NCI-H1436 treated with DMSO at 0.1 percent for 48 hours (cell line): ENCODE measurements around the gene SEC22A.

ENCODE experiments used
- DNase-seq: peaks from one replicate; lab custom pipeline; 2025; lab: John Stamatoyannopoulos, UW

Gene SEC22A

GRCh38 chr3:123263941-123264340 lies 62.2 kb downstream of the SEC22A start:
- DNase-seq, result no peak

DNA sequence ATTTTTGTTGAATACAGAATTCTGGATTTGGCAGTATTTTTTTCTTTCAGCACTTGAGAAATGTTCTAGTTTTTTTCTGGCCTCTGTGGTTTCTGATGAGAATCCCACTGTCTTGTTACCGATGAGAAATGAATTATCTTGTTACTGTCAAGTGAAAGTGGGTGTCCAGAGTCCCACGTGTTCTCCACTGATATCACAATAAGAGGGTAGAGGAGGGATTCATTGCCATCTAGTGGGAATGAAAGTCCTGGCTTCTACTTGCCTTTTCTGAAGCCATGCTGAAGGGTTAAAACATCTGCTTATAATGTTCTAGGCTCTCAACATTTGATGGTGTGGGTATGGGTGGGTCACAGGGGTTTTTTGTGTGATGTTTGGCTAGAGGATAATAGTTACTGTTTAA lies 66.1 kb downstream of the SEC22A start:
- DNase-seq, result no peak

GRCh38 chr3:123270818-123271217 lies 69.1 kb downstream of the SEC22A start:
- no peak for DNase-seq

DNA sequence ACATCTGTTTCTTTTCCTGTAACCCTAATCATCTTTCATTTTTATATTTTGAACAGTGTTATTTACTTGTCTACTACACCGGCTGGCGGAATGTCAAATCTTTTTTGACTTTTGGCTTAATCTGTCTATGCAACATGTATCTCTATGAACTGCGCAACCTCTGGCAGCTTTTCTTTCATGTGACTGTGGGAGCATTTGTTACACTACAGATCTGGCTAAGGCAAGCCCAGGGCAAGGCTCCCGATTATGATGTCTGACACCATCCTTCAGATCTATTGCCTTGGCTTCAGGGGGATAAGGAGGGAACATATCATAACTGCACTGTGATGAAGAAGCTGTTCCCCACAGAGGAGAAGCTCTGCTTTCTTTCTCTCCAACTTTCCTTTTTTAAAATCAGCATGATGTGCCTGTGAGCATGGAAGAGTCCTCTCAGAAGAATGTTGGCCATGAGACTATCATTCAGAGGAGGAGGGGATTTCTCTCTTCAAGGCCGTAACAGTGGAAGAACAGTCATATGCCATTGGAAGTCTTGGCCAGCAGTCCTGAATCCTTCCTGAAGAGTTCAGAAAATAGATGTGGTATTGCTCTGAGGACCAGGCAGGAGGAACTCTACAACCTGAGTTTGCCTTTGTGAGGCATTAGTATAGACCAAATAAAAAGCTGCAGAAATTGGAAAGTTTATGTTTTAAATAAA lies 69.9 kb downstream of the SEC22A start:
- DNase-seq, result no peak

DNA sequence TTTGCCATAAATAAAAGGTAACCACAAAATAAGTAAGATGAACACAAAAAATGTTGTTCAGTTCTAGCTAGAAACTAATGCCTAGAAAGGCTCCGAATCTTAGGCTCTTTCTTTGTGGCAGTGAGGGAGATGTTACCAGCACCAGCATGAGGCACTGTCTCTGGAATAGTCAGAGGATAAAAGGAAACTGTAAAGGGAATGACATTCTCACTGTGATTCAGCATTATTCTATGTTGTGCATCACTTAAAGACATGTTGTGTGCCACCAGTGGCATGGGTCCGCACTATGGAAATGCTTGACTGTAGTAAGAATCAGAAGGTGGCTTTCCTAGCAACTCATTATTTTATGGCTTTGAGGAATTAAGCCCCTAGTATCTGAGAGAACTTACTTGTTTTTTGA lies 70.8 kb downstream of the SEC22A start:
- no peak for DNase-seq

- DNase-seq, result no peak
These were observed 73.9 kb downstream of the SEC22A start for GRCh38 chr3:123275691-123276090.

DNA sequence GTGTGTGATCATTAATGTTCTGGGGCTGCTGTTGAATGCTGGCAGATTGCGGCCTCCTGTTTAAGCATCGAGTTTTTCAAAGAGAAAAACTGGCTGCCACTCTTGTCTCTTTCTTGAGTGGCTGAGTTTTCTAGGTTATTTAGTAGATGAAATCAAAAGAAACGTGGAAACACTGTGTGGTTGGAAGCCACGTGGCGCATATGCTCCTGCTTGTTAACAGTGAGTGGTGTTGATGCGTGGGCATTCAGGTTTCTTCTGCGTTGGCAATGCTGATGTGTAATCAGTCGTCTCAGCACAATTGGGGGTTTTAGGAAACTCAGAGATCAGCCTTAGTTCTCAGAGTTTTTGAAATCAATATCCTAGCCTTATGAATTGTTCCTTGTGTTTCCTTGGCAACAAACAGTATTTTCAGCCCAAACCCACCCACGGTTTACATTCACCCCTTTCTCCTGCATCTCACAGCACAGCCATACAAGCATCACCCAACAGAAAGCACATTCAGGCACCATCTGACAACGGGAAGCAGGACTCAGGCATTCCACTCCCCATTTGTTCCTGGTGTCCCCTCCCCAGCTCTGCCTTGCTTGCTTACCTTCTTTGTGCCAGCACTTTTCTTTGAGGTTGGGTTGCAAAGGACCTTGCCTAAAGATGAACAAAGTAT lies 74.7 kb downstream of the SEC22A start:
- DNase-seq, result no peak

GRCh38 chr3:123277106-123277505 lies 75.4 kb downstream of the SEC22A start:
- no peak for DNase-seq

DNA sequence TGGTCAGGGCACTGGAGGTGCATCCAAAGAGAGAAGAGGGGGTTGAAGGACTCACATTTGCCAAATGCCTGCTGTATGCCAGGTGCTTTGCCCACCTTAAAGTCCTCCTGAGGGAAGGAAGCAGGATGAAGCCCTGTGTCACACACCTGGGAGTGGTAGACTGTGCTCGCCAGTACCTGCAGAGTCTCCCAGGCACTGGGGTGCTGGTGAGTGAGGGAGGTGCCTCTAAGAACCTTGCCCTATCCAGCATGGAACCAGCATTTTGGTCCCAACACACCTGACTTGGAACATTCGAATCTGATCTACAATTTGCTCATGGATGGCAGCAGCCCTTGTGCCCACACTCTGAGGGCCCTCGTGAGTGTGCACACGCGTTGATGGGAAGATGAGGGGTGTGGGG lies 76.7 kb downstream of the SEC22A start:
- DNase-seq, result no peak

DNA sequence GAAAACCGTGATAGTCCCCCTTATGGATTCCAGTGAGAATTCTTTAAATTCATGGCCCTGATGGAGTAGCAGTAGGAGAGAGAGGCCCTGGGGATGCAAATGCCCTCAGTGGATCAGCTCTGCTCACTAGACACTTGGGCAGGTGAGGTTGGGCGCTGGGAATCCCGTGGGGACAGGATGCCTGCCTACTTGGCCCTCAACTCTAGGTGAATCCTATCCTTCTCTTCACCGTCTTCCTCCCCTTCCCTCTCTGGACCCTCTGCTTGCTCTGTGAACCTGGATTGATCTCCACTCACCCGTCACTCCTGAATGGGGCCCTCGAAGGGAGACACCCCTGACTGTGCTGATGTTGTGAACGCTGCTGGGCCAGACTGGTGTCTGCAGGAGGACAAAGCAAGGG lies 77.4 kb downstream of the SEC22A start:
- no peak for DNase-seq

DNA sequence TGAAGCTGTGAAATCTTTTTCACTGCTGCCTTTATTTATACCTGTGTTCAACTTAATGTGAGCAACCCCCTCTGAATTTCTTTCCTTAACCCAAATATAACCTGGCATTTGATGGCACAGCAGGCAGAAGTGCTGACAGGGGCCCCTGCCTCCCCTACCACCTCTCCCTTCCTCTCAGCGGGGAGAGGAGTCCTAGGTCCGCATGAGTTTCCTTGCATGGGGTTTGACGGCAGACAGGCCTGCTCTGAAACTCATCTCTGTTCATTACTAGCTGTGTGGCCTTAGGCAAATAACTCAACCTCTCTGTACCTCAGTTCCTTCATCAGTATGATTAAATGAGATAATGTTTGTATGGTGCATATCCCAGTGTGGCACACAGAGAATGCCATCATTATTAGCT lies 79.7 kb downstream of the SEC22A start:
- no peak for DNase-seq

GRCh38 chr3:123281929-123282328 lies 80.2 kb downstream of the SEC22A start:
- no peak for DNase-seq

DNA sequence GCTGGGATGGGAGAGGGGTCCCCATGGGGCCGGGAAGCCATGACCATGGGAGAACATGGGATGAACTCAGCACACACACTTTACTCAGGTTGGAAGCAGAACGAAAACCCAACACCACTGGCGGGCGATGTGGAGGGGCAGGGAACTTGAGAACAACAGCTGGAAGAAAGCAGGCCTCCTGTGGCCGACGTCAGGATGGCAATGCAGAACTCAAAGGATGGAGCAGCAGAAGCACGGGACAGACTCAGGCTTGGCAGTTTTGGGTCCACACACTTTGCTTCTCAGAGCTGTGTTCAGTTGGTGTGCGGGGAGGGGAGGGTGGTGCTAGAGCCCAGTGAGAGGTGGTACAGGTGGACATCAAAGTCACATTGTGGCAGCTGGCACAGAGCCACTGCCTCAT lies 80.7 kb downstream of the SEC22A start:
- DNase-seq, result no peak

- no peak for DNase-seq
These were observed 81.3 kb downstream of the SEC22A start for GRCh38 chr3:123283074-123283473.

- no peak for DNase-seq
These were observed 82.1 kb downstream of the SEC22A start for GRCh38 chr3:123283657-123284398.

- DNase-seq, result no peak
These were observed 82.8 kb downstream of the SEC22A start for GRCh38 chr3:123284399-123285010.

- no peak for DNase-seq
These were observed 83.3 kb downstream of the SEC22A start for GRCh38 chr3:123285066-123285465.

DNA sequence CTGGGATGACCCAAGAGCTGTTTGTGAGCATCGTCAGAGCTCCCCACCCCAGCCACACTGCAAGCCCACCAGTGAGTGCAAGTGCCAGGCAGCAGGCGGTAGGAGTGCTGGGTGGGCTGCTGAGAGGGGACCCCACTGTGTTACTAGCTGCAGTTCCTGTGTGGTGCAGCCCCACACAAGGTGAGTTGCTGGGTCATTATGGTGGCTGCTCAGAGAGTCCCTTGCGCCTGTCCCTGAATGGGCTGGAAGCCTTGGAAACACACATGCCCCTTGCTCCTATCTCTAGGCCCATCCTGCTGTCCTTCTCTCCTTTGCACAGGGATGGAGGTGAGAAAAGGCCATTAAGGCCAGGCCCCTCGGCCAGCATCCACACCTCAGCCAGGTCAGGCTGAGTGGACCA lies 83.7 kb downstream of the SEC22A start:
- no peak for DNase-seq

- DNase-seq, result no peak
These were observed 84.2 kb downstream of the SEC22A start for GRCh38 chr3:123285931-123286307.

- DNase-seq, result no peak
These were observed 84.7 kb downstream of the SEC22A start for GRCh38 chr3:123286308-123287023.

- DNase-seq, result no peak
These were observed 85.6 kb downstream of the SEC22A start for GRCh38 chr3:123287051-123287961.
